HepG2 (cell line): ENCODE results near the gene APEX1. TPM values are rescaled to one million over a fixed set of nuclear protein-coding genes. Genes with fewer than 3 reads are reported as not detected.

Experiments
- ARNTL ChIP-seq: sonication (generic); formaldehyde crosslinking; IDR thresholded peaks from 2 replicates; pipeline ENCODE4 v1.4.0; 2020; ENCODE audit warnings: mild to moderate bottlenecking, missing genetic modification reagents
- ATF1 ChIP-seq: IDR thresholded peaks from 2 replicates; pipeline ENCODE4 v1.6.1; 2016; ENCODE audit warnings: mild to moderate bottlenecking, control low read depth
- ATF5 ChIP-seq: sonication (generic); formaldehyde crosslinking; IDR thresholded peaks from 2 replicates; pipeline ENCODE4 v1.4.0; 2020; ENCODE audit warnings: mild to moderate bottlenecking, low read depth, missing genetic modification reagents
- ATF7-NPFF ChIP-seq: sonication (generic); formaldehyde crosslinking; IDR thresholded peaks from 2 replicates; pipeline ENCODE4 v1.8.1; 2023; ENCODE audit warnings: mild to moderate bottlenecking, low read depth, missing genetic modification reagents, moderate library complexity
- DNMT3B ChIP-seq: conservative IDR thresholded peaks from 2 replicates; pipeline ENCODE4 v1.6.1; 2016; ENCODE audit warnings: missing biosample characterization, control low read depth
- FOXA3 ChIP-seq: IDR thresholded peaks from 2 replicates; pipeline ENCODE4 v1.6.1; 2016; ENCODE audit warnings: missing genetic modification reagents, missing compliant biosample characterization
- FOXP4 ChIP-seq: sonication (generic); formaldehyde crosslinking; IDR thresholded peaks from 2 replicates; pipeline ENCODE4 v1.4.0; 2020; ENCODE audit warnings: missing genetic modification reagents
- HNF1A ChIP-seq, 2 experiments: sonication (generic) in 1 of 2; formaldehyde crosslinking in 1 of 2; IDR thresholded peaks; 2 replicates each; pipeline versions ENCODE4 v1.4.0 to v1.6.1; 2016 to 2020; ENCODE audit warnings: borderline replicate concordance in 1 of 2, low read depth in 1 of 2, mild to moderate bottlenecking in 1 of 2, missing genetic modification reagents in 1 of 2
- JUND ChIP-seq: sonication (generic); formaldehyde crosslinking; IDR thresholded peaks from 2 replicates; pipeline ENCODE4 v1.8.0; 2022; ENCODE audit warnings: mild to moderate bottlenecking, missing genetic modification reagents
- KLF16 ChIP-seq, 2 experiments: sonication (generic) in 1 of 2; formaldehyde crosslinking in 1 of 2; IDR thresholded peaks; 2 replicates each; pipeline versions ENCODE4 v1.6.1 to v1.8.0; 2016 to 2023; ENCODE audit warnings: missing genetic modification reagents in 2 of 2, missing compliant biosample characterization in 1 of 2
- MLXIP ChIP-seq: sonication (generic); formaldehyde crosslinking; IDR thresholded peaks from 2 replicates; pipeline ENCODE4 v1.9.0; 2021; ENCODE audit warnings: missing genetic modification reagents, borderline replicate concordance
- PITX1 ChIP-seq: sonication (generic); formaldehyde crosslinking; IDR thresholded peaks from 2 replicates; pipeline ENCODE4 v1.5.1; 2020; ENCODE audit warnings: mild to moderate bottlenecking, missing genetic modification reagents
- ZNF331 ChIP-seq: sonication (generic); formaldehyde crosslinking; IDR thresholded peaks from 2 replicates; pipeline ENCODE4 v1.4.0; 2020; ENCODE audit warnings: missing genetic modification reagents
- ZNF333 ChIP-seq: sonication (generic); formaldehyde crosslinking; IDR thresholded peaks from 2 replicates; pipeline ENCODE4 v1.4.0; 2020; ENCODE audit warnings: mild to moderate bottlenecking, missing genetic modification reagents, borderline replicate concordance
- ZNF343 ChIP-seq: sonication (generic); formaldehyde crosslinking; IDR thresholded peaks from 2 replicates; pipeline ENCODE4 v1.4.0; 2020; ENCODE audit warnings: mild to moderate bottlenecking, missing genetic modification reagents
- ZSCAN9 ChIP-seq: IDR thresholded peaks from 2 replicates; pipeline ENCODE4 v1.6.1; 2016; ENCODE audit warnings: borderline replicate concordance
- polyA plus RNA-seq, 8 experiments: library from polyadenylated mRNA; depleted of rRNA in 3 of 8; stranded (reverse) in 7 of 8; unstranded in 1 of 8; fragments of >200 nt; fragmentation: Illumina TruSeq in 4 of 8; extraction: Trizol in 4 of 8; gene quantifications; 2 replicates each; pipeline versions ENCODE4 v1.2.1 to v1.2.3, GENCODE V29; 2011 to 2016; ENCODE audit warnings: low read depth in 4 of 8, missing spikeins in 1 of 8, mixed read lengths in 1 of 8; ENCODE audit not compliant: insufficient read depth in 1 of 8
- total RNA-seq, 5 experiments: library from RNA; depleted of rRNA; stranded (reverse); fragments of >200 nt; fragmentation: Illumina TruSeq; extraction: Trizol; gene quantifications; 2 replicates each; pipeline ENCODE4 v1.2.3, GENCODE V29; 2016; ENCODE audit warnings: low read depth in 1 of 5

The APEX1 gene
- total and polyA plus RNA-seq, 2 of the 13 experiments (the other 11 are each of a cell fraction or from before 2014, with no cell fraction given), result 171 to 405 TPM

- TF ChIP-seq ZNF331 (CRISPR knock-in tag) (peak; percentile 53), FOXA3 (CRISPR knock-in tag) (peak; percentile 39; the same call in 1 of the 2 replicates), FOXP4 (CRISPR knock-in tag) (peak; percentile 57), ARNTL (CRISPR knock-in tag) (peak; percentile 96), JUND (CRISPR knock-in tag) (peak; percentile 71), ZNF343 (CRISPR knock-in tag) (peak; percentile 79), ZSCAN9 (CRISPR knock-in tag) (peak; percentile 35; the same call in 1 of the 2 replicates), ATF5 (CRISPR knock-in tag) (peak; percentile 76; the same call in 1 of the 2 replicates), PITX1 (CRISPR knock-in tag) (peak; percentile 65; the same call in 1 of the 2 replicates), ATF1 (CRISPR knock-in tag) (peak; percentile 78), HNF1A (IDR thresholded peaks at IDR 0.05; ENCODE audit: low read depth) (no peak), HNF1A (CRISPR knock-in tag; IDR thresholded peaks at IDR 0.05; ENCODE audit: borderline replicate concordance) (peak; percentile 43; the same call in 1 of the 2 replicates), ZNF333 (0 out of 2 replicates have a peak, but pooled peaks have one; percentile 79), DNMT3B (CRISPR knock-in tag) (0 out of 2 replicates have a peak, but pooled peaks have one; percentile 54), KLF16 (CRISPR knock-in tag; IDR thresholded peaks at IDR 0.05) (peak; percentile 34 to 60; a peak in 3 of 4 replicates), MLXIP (CRISPR knock-in tag) (no peak; the same call in 1 of the 2 replicates), ATF7-NPFF (CRISPR knock-in tag) (peak; percentile 80)
Measured at GRCh38 chr14:20454516-20455354, at the start of gene APEX1, which contains the start of gene OSGEP (continued).
